Gastrocnemius medialis (tissue), 4 donors: Measurements from ENCODE around the gene LUC7L3. TPM values are rescaled to one million over a fixed set of nuclear protein-coding genes. Genes with fewer than 3 reads are reported as not detected.

Experiments used
- ATAC-seq, 2 donors: fragments of 150-250 bp; one replicate each; pipeline ENCODE4 v1.9.1; 2016
- DNase-seq, 2 donors: peaks; one replicate each; pipeline ENCODE4 v3.0.0-alpha.2; 2019
- H3K27ac ChIP-seq, 4 donors: fragments of 200-600 bp; sonication (generic); 1 replicate in 1 of 4; 2 replicates in 3 of 4; pipeline ENCODE4 v1.5.1; 2016 to 2018; ENCODE audit warnings: mild to moderate bottlenecking in 2 of 4, moderate library complexity in 1 of 4
- H3K27me3 ChIP-seq, 3 donors: fragments of 200-600 bp; sonication (generic) in 2 of 3; 1 replicate in 1 of 3; 2 replicates in 2 of 3; pipeline versions ENCODE4 v1.5.1 to v1.6.0; 2016 to 2019; ENCODE audit warnings: mild to moderate bottlenecking in 1 of 3, moderate library complexity in 1 of 3
- H3K36me3 ChIP-seq, 2 donors: fragments of 200-600 bp; sonication (generic) in 1 of 2; one replicate each; pipeline ENCODE4 v1.5.1; 2017 to 2018
- H3K4me1 ChIP-seq, 2 donors: fragments of 200-600 bp; sonication (generic) in 1 of 2; one replicate each; pipeline ENCODE4 v1.5.1; 2016 to 2017; ENCODE audit warnings: mild to moderate bottlenecking in 2 of 2
- H3K4me3 ChIP-seq, 4 donors: fragments of 200-600 bp; sonication (generic) in 3 of 4; 1 replicate in 1 of 4; 2 replicates in 3 of 4; pipeline ENCODE4 v1.5.1; 2016 to 2019; ENCODE audit warnings: mild to moderate bottlenecking in 2 of 4
- H3K9me3 ChIP-seq, 3 donors: fragments of 200-600 bp; sonication (generic) in 2 of 3; 1 replicate in 1 of 3; 2 replicates in 2 of 3; pipeline ENCODE4 v1.5.1; 2016 to 2019
- CTCF ChIP-seq, 5 experiments: fragments of 450-650 bp in 3 of 5; fragments of 200-600 bp in 2 of 5; sonication (generic) in 2 of 5; IDR thresholded peaks in 4 of 5; conservative IDR thresholded peaks in 1 of 5; 1 replicate in 4 of 5; 2 replicates in 1 of 5; pipeline ENCODE4 v1.5.1; 2016 to 2019; ENCODE audit warnings: antibody characterized with exemption in 5 of 5, mild to moderate bottlenecking in 3 of 5, moderate library complexity in 3 of 5
- POLR2A ChIP-seq, 2 donors: fragments of 450-650 bp; IDR thresholded peaks; one replicate each; pipeline ENCODE4 v1.6.1; 2017; ENCODE audit warnings: antibody characterized with exemption in 2 of 2, mild to moderate bottlenecking in 2 of 2, moderate library complexity in 2 of 2
- in situ Hi-C, 4 donors: fragments of 200-750 bp; cut with MboI; loops; one replicate each; pipeline versions ENCODE4 v1.15.0 to v1.8.0; 2017; ENCODE audit warnings: low sequenced_read_pairs in 4 of 4
- intact Hi-C: fragments of 100-400 bp; cut with DNase I; formaldehyde crosslinking; loops from one replicate; pipeline ENCODE4 v1.15.1; 2023; ENCODE audit warnings: low total_unique reads
- total RNA-seq, 4 donors: library from RNA; depleted of rRNA; stranded (reverse); fragments of >200 nt; gene quantifications; one replicate each; pipeline versions ENCODE4 v1.1.0 to v1.2.3, GENCODE V29; 2016

Gene LUC7L3
- total RNA-seq, 4 donors from 2014 or later = 10.4 to 67.3 (median 25.7) TPM

- intact Hi-C loops = no loop called here
- TF ChIP-seq POLR2A (IDR thresholded peaks at IDR 0.05) = no peak
- TF ChIP-seq CTCF (IDR thresholded peaks at IDR 0.05 in 4 of 5, conservative IDR thresholded peaks at IDR 0.05 in 1 of 5) = no peak
- Histone ChIP-seq H3K27me3 (no peaks in the 10 kb centered on the region), H3K27ac (no peak overlapping the region), H3K36me3 (no peaks in the 10 kb centered on the region), H3K4me3 (no peak overlapping the region), H3K4me1 (peaks cover 0 to 5% of the 10 kb centered on the region in 2 donors), H3K9me3 (no peaks in the 10 kb centered on the region)
- in situ Hi-C loops = no loop called here
- ATAC-seq (no peak), DNase-seq (no peak)
These were observed 49.0 kb downstream of the LUC7L3 start for GRCh38 chr17:50768346-50768761.

- Histone ChIP-seq H3K27ac (no peak overlapping the region), H3K36me3 (no peaks in the 10 kb centered on the region), H3K4me1 (no peaks in the 10 kb centered on the region), H3K27me3 (no peaks in the 10 kb centered on the region), H3K9me3 (no peaks in the 10 kb centered on the region), H3K4me3 (no peak overlapping the region)
- intact Hi-C loops (no loop called here), in situ Hi-C loops (no loop called here)
- TF ChIP-seq CTCF (IDR thresholded peaks at IDR 0.05 in 4 of 5, conservative IDR thresholded peaks at IDR 0.05 in 1 of 5) (no peak), POLR2A (IDR thresholded peaks at IDR 0.05) (no peak)
- no peak for ATAC-seq
- no peak for DNase-seq
These were observed 50.5 kb downstream of the LUC7L3 start for GRCh38 chr17:50769884-50770283.

- in situ Hi-C loops (no loop called here), intact Hi-C loops (no loop called here)
- ATAC-seq (no peak), DNase-seq (no peak)
- no peak for TF ChIP-seq CTCF (IDR thresholded peaks at IDR 0.05 in 4 of 5, conservative IDR thresholded peaks at IDR 0.05 in 1 of 5)
- Histone ChIP-seq H3K4me1 (no peaks in the 10 kb centered on the region), H3K9me3 (no peaks in the 10 kb centered on the region), H3K27me3 (no peaks in the 10 kb centered on the region), H3K36me3 (no peaks in the 10 kb centered on the region), H3K27ac (no peak overlapping the region), H3K4me3 (no peak overlapping the region)
These were observed 50.9 kb downstream of the LUC7L3 start for GRCh38 chr17:50770346-50770745.

- no peak for DNase-seq
- H3K4me1 ChIP-seq = no peaks in the 10 kb centered on the region
- no peaks in the 10 kb centered on the region for H3K27me3 ChIP-seq
- no peaks in the 10 kb centered on the region for H3K36me3 ChIP-seq
- no peak for ATAC-seq
- no peak for TF ChIP-seq CTCF (IDR thresholded peaks at IDR 0.05 in 4 of 5, conservative IDR thresholded peaks at IDR 0.05 in 1 of 5)
- no peak for TF ChIP-seq POLR2A (IDR thresholded peaks at IDR 0.05)
- H3K9me3 ChIP-seq = no peaks in the 10 kb centered on the region
- H3K27ac ChIP-seq = no peak overlapping the region
- intact Hi-C loops (no loop called here), in situ Hi-C loops (no loop called here)
- no peak overlapping the region for H3K4me3 ChIP-seq
These were observed 52.8 kb downstream of the LUC7L3 start for GRCh38 chr17:50771991-50772785.
